Stimulated activated CD4-positive, alpha-beta T cell treated with anti-CD3 and anti-CD28 coated beads, Interleukin-12 subunit alpha, Interleukin-12 subunit beta, amount 100 ng/mL, for 24 hours (primary cell): Measurements from ENCODE around the gene UTP11.
"Not testable (repeated sequence)": the region's sequence is repeated elsewhere in the genome, so short reads cannot be mapped to it uniquely, and the experiment has no call there.

Experiments
- DNase-seq, 2 experiments: peaks; one replicate each; pipeline ENCODE4 v3.0.0-alpha.2; 2020; ENCODE audit warnings: low read depth in 2 of 2

UTP11 gene

GRCh38 chr1:38012363-38013226 lies at the start of gene UTP11:
Gene UTP11 (plus strand): TSS chr1:38012734. CDS start chr1:38012803, 69 bp downstream.
- peak; percentile 80 to 84 for DNase-seq

- not testable (repeated sequence) for DNase-seq
These were observed 48.4 kb upstream of the UTP11 start for GRCh38 chr1:37964106-37964505.

- no peak for DNase-seq
These were observed 47.2 kb upstream of the UTP11 start for GRCh38 chr1:37965301-37965700.

GRCh38 chr1:37973684-37974083 lies 38.9 kb upstream of the UTP11 start:
- not testable (repeated sequence) for DNase-seq

- no peak for DNase-seq
These were observed 38.0 kb upstream of the UTP11 start for GRCh38 chr1:37974567-37974966.

- DNase-seq = not testable (repeated sequence)
These were observed 37.5 kb upstream of the UTP11 start for GRCh38 chr1:37975083-37975482.

GRCh38 chr1:37978541-37978940 lies 34.0 kb upstream of the UTP11 start:
- DNase-seq = no peak

- DNase-seq = no peak
These were observed 29.0 kb upstream of the UTP11 start for GRCh38 chr1:37983546-37983945.

- DNase-seq = no peak
These were observed 24.9 kb upstream of the UTP11 start for GRCh38 chr1:37987679-37988078.

- DNase-seq = no peak
These were observed 23.1 kb upstream of the UTP11 start for GRCh38 chr1:37989361-37989930.

GRCh38 chr1:37994886-37995566 lies 17.5 kb upstream of the UTP11 start:
- DNase-seq = no peak

- no peak for DNase-seq
These were observed 16.7 kb upstream of the UTP11 start for GRCh38 chr1:37995751-37996345.

GRCh38 chr1:37997256-37998088 lies 15.1 kb upstream of the UTP11 start:
- DNase-seq = no peak

- DNase-seq = no peak
These were observed 14.3 kb upstream of the UTP11 start for GRCh38 chr1:37998089-37998808.

- DNase-seq = no peak
These were observed 13.6 kb upstream of the UTP11 start for GRCh38 chr1:37998913-37999429.

- DNase-seq = no peak
These were observed 12.9 kb upstream of the UTP11 start for GRCh38 chr1:37999430-38000232.

- DNase-seq = no peak
These were observed 12.4 kb upstream of the UTP11 start for GRCh38 chr1:38000233-38000528.

GRCh38 chr1:38000529-38001455 lies 11.7 kb upstream of the UTP11 start:
- no peak for DNase-seq
